SKM-1 treated with dmso at 0.1 percent for 144 hours (cell line): Measurements from ENCODE around the gene LBHD2.
A peak's percentile ranks its signal among the peaks of the same experiment; 100 is the strongest.
"Not testable (repeated sequence)": the region's sequence is repeated elsewhere in the genome, so short reads cannot be mapped to it uniquely, and the experiment has no call there.

Experiments
- DNase-seq: peaks from one replicate; lab custom pipeline; 2025; ENCODE audit not compliant: unreplicated experiment; lab: John Stamatoyannopoulos, UW

The LBHD2 gene

GRCh38 chr14:103084021-103084919, at the start of gene LBHD2:
Gene LBHD2, plus strand, starts transcription at chr14:103084210. Its CDS starts 1,803 bp downstream, at chr14:103086013.
- DNase-seq = no peak

- DNase-seq = no peak
Measured at GRCh38 chr14:103041464-103041863, 42.5 kb upstream of the LBHD2 start.

GRCh38 chr14:103043257-103044015, 40.6 kb upstream of the LBHD2 start:
- no peak for DNase-seq

GRCh38 chr14:103045371-103045869, 38.6 kb upstream of the LBHD2 start:
- no peak for DNase-seq

- DNase-seq = not testable (repeated sequence)
Measured at GRCh38 chr14:103047453-103047852, 36.6 kb upstream of the LBHD2 start.

- no peak for DNase-seq
Measured at GRCh38 chr14:103050935-103051334, 33.1 kb upstream of the LBHD2 start.

- DNase-seq = peak; percentile 47
Measured at GRCh38 chr14:103052407-103052806, 31.6 kb upstream of the LBHD2 start.

- no peak for DNase-seq
Measured at GRCh38 chr14:103055695-103056094, 28.3 kb upstream of the LBHD2 start.

GRCh38 chr14:103056322-103057027, 27.5 kb upstream of the LBHD2 start:
- no peak for DNase-seq

GRCh38 chr14:103057028-103057371, 27.0 kb upstream of the LBHD2 start:
- no peak for DNase-seq

GRCh38 chr14:103057372-103058163, 26.4 kb upstream of the LBHD2 start, which contains the start of gene CDC42BPB:
Gene CDC42BPB, minus strand, starts transcription at chr14:103057549. Its CDS starts 376 bp downstream, at chr14:103057173.
- DNase-seq = no peak

GRCh38 chr14:103058164-103059055, 25.6 kb upstream of the LBHD2 start:
- no peak for DNase-seq

GRCh38 chr14:103059556-103059955, 24.5 kb upstream of the LBHD2 start:
- no peak for DNase-seq

GRCh38 chr14:103061482-103061976, 22.5 kb upstream of the LBHD2 start:
- no peak for DNase-seq

- no peak for DNase-seq
Measured at GRCh38 chr14:103064436-103064835, 19.6 kb upstream of the LBHD2 start.

GRCh38 chr14:103064978-103065377, 19.0 kb upstream of the LBHD2 start:
- DNase-seq = no peak

- no peak for DNase-seq
Measured at GRCh38 chr14:103065861-103066260, 18.1 kb upstream of the LBHD2 start.

- DNase-seq = no peak
Measured at GRCh38 chr14:103066399-103066798, 17.6 kb upstream of the LBHD2 start.
